ENCODE measurements around the gene ATP5F1D. TPM values are rescaled to one million over a fixed set of nuclear protein-coding genes. Genes with fewer than 3 reads are reported as not detected.

The ATP5F1D gene
- total and polyA plus RNA-seq, 2 donors (not counting 3 experiments of a cell fraction or from before 2014, with no cell fraction given): 167 to 192 TPM

DNA sequence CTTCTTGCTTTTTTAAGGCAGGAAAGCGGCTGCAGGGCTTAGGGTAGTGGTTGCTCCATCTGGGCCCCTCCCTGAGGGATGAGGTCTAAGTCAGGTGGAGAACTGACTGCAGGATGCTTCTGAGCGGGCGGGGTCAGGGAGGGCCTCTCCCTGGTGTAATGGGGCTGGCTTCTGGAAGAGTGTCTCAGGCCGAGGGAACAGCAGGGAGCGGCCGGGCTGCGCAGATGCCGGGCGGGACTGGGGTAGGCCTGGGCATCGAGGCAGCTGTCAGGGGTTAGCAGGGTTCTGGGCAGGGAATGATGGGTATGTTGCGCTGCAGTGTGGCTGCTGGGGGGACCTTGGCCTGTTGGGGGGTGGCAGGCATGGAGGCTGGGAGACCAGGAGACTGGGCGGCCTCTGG lies 36.5 kb downstream of the ATP5F1D start:
- CTCF ChIA-PET: no interaction called here
- DNase-seq (ENCODE audit: low read depth, low spot score): no peak
- peaks cover 18% of the 10 kb centered on the region for H3K4me1 ChIP-seq (ENCODE audit: control insufficient read depth, extremely low read depth, insufficient read depth, low read length)
- H3K27ac ChIP-seq (ENCODE audit: insufficient read depth, low read depth, low read length): no peak overlapping the region
- H3K9me3 ChIP-seq (replicated peaks; ENCODE audit: control insufficient read depth, insufficient read depth, low read length): no peaks in the 10 kb centered on the region
- no peak overlapping the region for H2AFZ ChIP-seq (ENCODE audit: low read depth, low read length)
- H3K27me3 ChIP-seq (ENCODE audit: control insufficient read depth in 2 of 2, insufficient read depth in 2 of 2, low read length in 2 of 2): no peaks in the 10 kb centered on the region
- no peak for FAIRE-seq
- TF ChIP-seq POLR2A (IDR thresholded peaks at IDR 0.05; ENCODE audit: low read depth, low read length) (no peak), POLR2AphosphoS5 (IDR thresholded peaks at IDR 0.05; ENCODE audit: insufficient read depth, low read depth, low read length) (no peak), MYC (IDR thresholded peaks at IDR 0.05; ENCODE audit: low read depth, low read length) (no peak), EZH2 (IDR thresholded peaks at IDR 0.05; ENCODE audit: borderline replicate concordance, low read depth, low read length, severe bottlenecking) (no peak), CTCF (IDR thresholded peaks at IDR 0.05; ENCODE audit: extremely low read depth in 1 of 2, insufficient read depth in 1 of 2, low read depth in 1 of 2, low read length in 2 of 2) (no peak), JUN (IDR thresholded peaks at IDR 0.05; ENCODE audit: borderline replicate concordance, insufficient read depth, insufficient read length, low read depth) (no peak), FOS (IDR thresholded peaks at IDR 0.05; ENCODE audit: borderline replicate concordance, insufficient read depth, low read length) (no peak), GATA2 (IDR thresholded peaks at IDR 0.05; ENCODE audit: insufficient read depth, insufficient read length, low read depth, low read length) (no peak)
- TF ChIP-seq, protein P1, sequence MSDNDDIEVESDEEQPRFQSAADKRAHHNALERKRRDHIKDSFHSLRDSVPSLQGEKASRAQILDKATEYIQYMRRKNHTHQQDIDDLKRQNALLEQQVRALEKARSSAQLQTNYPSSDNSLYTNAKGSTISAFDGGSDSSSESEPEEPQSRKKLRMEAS (IDR thresholded peaks at IDR 0.05; ENCODE audit: insufficient read depth, insufficient read length): no peak
- intact Hi-C loops (cut with micrococcal nuclease) (loop anchor here (2.0 kb wide), 1 partner anchor 129 kb away; the partner anchor contains the start of gene DAZAP1), dilution Hi-C loops (cut with MboI; ENCODE audit: extremely low pct_ligation_motif_present, low sequenced_read_pairs) (no loop called here)
- peaks cover 11 to 17% of the 10 kb centered on the region in 2 experiments for H3K36me3 ChIP-seq (ENCODE audit: control insufficient read depth in 2 of 2, extremely low read depth in 1 of 2, insufficient read depth in 2 of 2, low read length in 2 of 2)
- BruUV-seq (replicated peaks): no TSS peak
- no peak overlapping the region for H3K4me3 ChIP-seq (replicated peaks in 1 of 3; ENCODE audit: insufficient read depth in 1 of 3, low read depth in 1 of 3, low read length in 3 of 3)
- POLR2A ChIA-PET: interaction anchor here (1.0 kb wide), 1 partner anchor 9 kb away, joined by 3 read pairs; the partner anchor contains the start of gene CIRBP
- H3K79me2 ChIP-seq (ENCODE audit: control insufficient read depth, insufficient read depth, low read length): peaks cover 15% of the 10 kb centered on the region
- H3K9me1 ChIP-seq (replicated peaks; ENCODE audit: control insufficient read depth, extremely low read depth, insufficient read depth, low read length): no peaks in the 10 kb centered on the region
- no peak overlapping the region for H3K9ac ChIP-seq (replicated peaks; ENCODE audit: extremely low read depth, insufficient read depth, low read length)
- H3K4me2 ChIP-seq (ENCODE audit: insufficient read depth, low read length): no peak overlapping the region
- H4K20me1 ChIP-seq (replicated peaks; ENCODE audit: control insufficient read depth, extremely low read depth, insufficient read depth, low read length): no peaks in the 10 kb centered on the region

All from endothelial cell of umbilical vein (primary cell).